HepG2 (cell line): Measurements from ENCODE around the gene IMPDH1. TPM values are rescaled to one million over a fixed set of nuclear protein-coding genes. Genes with fewer than 3 reads are reported as not detected.

ENCODE experiments used
- CBX1 ChIP-seq: IDR thresholded peaks from one replicate; pipeline ENCODE4 v1.6.1; 2016; ENCODE audit warnings: antibody characterized with exemption, low read depth
- CBX2 ChIP-seq, 2 experiments: fragments of 200-600 bp in 1 of 2; sonication (generic); formaldehyde crosslinking in 1 of 2; IDR thresholded peaks; 2 replicates each; pipeline versions ENCODE4 v1.7.0 to v1.8.1; 2018 to 2022; ENCODE audit warnings: low read depth in 2 of 2, low read length in 1 of 2, mild to moderate bottlenecking in 1 of 2, missing genetic modification reagents in 1 of 2
- CEBPB ChIP-seq: IDR thresholded peaks from 2 replicates; pipeline ENCODE4 v1.6.1; 2011; ENCODE audit warnings: low read depth, low read length, improper control_type of control experiment, borderline replicate concordance
- ETV5 ChIP-seq: IDR thresholded peaks from 2 replicates; pipeline ENCODE4 v1.6.1; 2018; ENCODE audit warnings: missing biosample characterization, missing genetic modification reagents, inconsistent platforms, borderline replicate concordance
- FOXP1 ChIP-seq, 2 experiments: fragments of 450-650 bp in 1 of 2; IDR thresholded peaks; 2 replicates each; pipeline ENCODE4 v1.6.1; 2017 to 2018; ENCODE audit warnings: antibody characterized with exemption in 1 of 2
- GABPB1 ChIP-seq: IDR thresholded peaks from 2 replicates; pipeline ENCODE4 v1.6.1; 2016; ENCODE audit warnings: mild to moderate bottlenecking, missing genetic modification reagents, moderate library complexity, missing compliant biosample characterization
- HHEX ChIP-seq: IDR thresholded peaks from 2 replicates; pipeline ENCODE4 v1.6.1; 2016; ENCODE audit warnings: control low read depth
- HOXD1 ChIP-seq: sonication (generic); formaldehyde crosslinking; IDR thresholded peaks from 2 replicates; pipeline ENCODE4 v1.5.0; 2020; ENCODE audit warnings: missing genetic modification reagents
- PRDM15 ChIP-seq: sonication (generic); formaldehyde crosslinking; IDR thresholded peaks from 2 replicates; pipeline ENCODE4 v1.4.0; 2020; ENCODE audit warnings: missing genetic modification reagents
- SAP130 ChIP-seq: IDR thresholded peaks from 2 replicates; pipeline ENCODE4 v1.6.1; 2016; ENCODE audit warnings: low read depth
- ZBTB7B ChIP-seq: sonication (generic); formaldehyde crosslinking; IDR thresholded peaks from 2 replicates; pipeline ENCODE4 v1.4.0; 2020; ENCODE audit warnings: missing genetic modification reagents
- ZNF350 ChIP-seq: sonication (generic); formaldehyde crosslinking; IDR thresholded peaks from 2 replicates; pipeline ENCODE4 v1.4.0; 2020; ENCODE audit warnings: mild to moderate bottlenecking, low read depth, missing genetic modification reagents, borderline replicate concordance
- ZNF407 ChIP-seq: sonication (generic); formaldehyde crosslinking; IDR thresholded peaks from one replicate; pipeline ENCODE4 v1.5.1; 2020; ENCODE audit warnings: mild to moderate bottlenecking, missing genetic modification reagents; ENCODE audit errors: not compliant biosample characterization
- ZNF513 ChIP-seq: sonication (generic); formaldehyde crosslinking; conservative IDR thresholded peaks from 2 replicates; pipeline ENCODE4 v1.5.0; 2020; ENCODE audit warnings: missing genetic modification reagents
- ZNF547 ChIP-seq: sonication (generic); formaldehyde crosslinking; IDR thresholded peaks from 2 replicates; pipeline ENCODE4 v1.5.1; 2020; ENCODE audit warnings: mild to moderate bottlenecking, missing genetic modification reagents
- polyA plus RNA-seq, 8 experiments: library from polyadenylated mRNA; depleted of rRNA in 3 of 8; stranded (reverse) in 7 of 8; unstranded in 1 of 8; fragments of >200 nt; fragmentation: Illumina TruSeq in 4 of 8; extraction: Trizol in 4 of 8; gene quantifications; 2 replicates each; pipeline versions ENCODE4 v1.2.1 to v1.2.3, GENCODE V29; 2011 to 2016; ENCODE audit warnings: low read depth in 4 of 8, missing spikeins in 1 of 8, mixed read lengths in 1 of 8; ENCODE audit not compliant: insufficient read depth in 1 of 8
- total RNA-seq, 5 experiments: library from RNA; depleted of rRNA; stranded (reverse); fragments of >200 nt; fragmentation: Illumina TruSeq; extraction: Trizol; gene quantifications; 2 replicates each; pipeline ENCODE4 v1.2.3, GENCODE V29; 2016; ENCODE audit warnings: low read depth in 1 of 5

IMPDH1 gene
- total and polyA plus RNA-seq, 2 of the 13 experiments (the other 11 are each of a cell fraction or from before 2014, with no cell fraction given): 22.8 to 34.0 TPM

GRCh38 chr7:128408709-128409595, 830 bp downstream of the IMPDH1 start (continued):
- TF ChIP-seq ZNF407 (CRISPR knock-in tag) (peak; percentile 84), CBX2 (IDR thresholded peaks at IDR 0.05; ENCODE audit: low read depth, low read length) (no peak), CBX2 (CRISPR knock-in tag; IDR thresholded peaks at IDR 0.05; ENCODE audit: low read depth) (no peak), FOXP1 (IDR thresholded peaks at IDR 0.05) (no peak), FOXP1 (CRISPR knock-in tag; IDR thresholded peaks at IDR 0.05) (no peak), GABPB1 (CRISPR knock-in tag) (peak; percentile 36; the same call in 1 of the 2 replicates), HOXD1 (no peak), SAP130 (CRISPR knock-in tag) (peak; percentile 22), CBX1 (no peak), ETV5 (peak; percentile 70; the same call in 1 of the 2 replicates), ZNF547 (CRISPR knock-in tag) (peak; percentile 69), ZNF513 (CRISPR knock-in tag) (no peak), CEBPB (no peak), PRDM15 (0 out of 2 replicates have a peak, but pooled peaks have one; percentile 4), ZBTB7B (0 out of 2 replicates have a peak, but pooled peaks have one; percentile 23), ZNF350 (CRISPR knock-in tag) (0 out of 2 replicates have a peak, but pooled peaks have one; percentile 22), HHEX (CRISPR knock-in tag) (no peak)
